Stimulated activated naive CD4-positive, alpha-beta T cell treated with Interleukin-2 at 50 U/mL for 16 hours (primary cell): ENCODE results near the gene HMOX1.
"Not testable (repeated sequence)": the region's sequence is repeated elsewhere in the genome, so short reads cannot be mapped to it uniquely, and the experiment has no call there.

Experiments used
- DNase-seq: peaks from one replicate; lab custom pipeline; 2025; lab: John Stamatoyannopoulos, UW

HMOX1 gene

DNA sequence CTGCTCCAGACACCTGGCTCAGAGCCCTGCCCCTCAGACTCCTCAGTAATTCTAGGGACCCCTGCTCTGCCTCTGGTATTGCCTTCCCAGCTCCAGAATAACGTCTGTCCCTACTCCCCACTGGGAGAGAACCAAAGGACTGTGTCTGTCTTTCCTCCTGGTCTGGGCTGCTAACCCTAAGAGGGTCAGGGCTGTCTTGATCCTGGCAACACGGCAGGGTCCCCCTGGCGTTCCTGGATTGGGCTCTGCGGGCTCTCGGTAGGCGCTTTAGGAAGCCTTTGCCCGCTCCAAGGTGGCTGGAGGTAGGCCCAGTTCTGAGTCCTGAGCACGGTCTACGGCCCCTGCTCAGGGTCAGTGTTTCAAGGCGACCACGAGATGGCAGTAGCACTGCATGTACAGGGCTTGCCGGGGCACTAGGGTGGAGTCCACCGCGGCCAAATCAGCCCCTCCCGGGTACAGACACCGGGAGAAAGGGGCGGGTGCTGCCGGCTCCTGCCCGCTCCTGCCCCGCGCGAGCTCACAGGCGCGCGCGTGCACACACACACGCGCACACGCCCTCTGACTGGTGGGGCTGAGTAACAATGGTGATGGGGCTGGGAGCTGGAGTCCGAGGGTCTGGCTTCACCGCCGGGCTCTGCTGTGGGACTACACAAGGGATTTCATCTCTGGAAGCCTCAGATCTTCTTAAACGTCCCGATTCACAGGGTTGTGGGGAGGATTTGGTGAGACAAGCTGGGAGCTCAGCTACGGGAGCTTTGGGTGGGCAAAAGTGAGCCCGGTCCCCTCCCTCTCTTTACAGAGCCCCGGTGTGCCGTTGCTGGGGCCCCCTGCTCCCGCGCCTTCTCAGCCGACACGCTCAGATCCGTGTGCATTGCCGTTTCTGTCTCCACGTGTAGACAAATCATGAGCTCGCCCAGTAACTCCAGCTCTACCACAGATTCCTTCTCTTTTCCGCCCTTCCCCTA, 30.1 kb upstream of the HMOX1 start:
- peak; percentile 82 for DNase-seq

DNA sequence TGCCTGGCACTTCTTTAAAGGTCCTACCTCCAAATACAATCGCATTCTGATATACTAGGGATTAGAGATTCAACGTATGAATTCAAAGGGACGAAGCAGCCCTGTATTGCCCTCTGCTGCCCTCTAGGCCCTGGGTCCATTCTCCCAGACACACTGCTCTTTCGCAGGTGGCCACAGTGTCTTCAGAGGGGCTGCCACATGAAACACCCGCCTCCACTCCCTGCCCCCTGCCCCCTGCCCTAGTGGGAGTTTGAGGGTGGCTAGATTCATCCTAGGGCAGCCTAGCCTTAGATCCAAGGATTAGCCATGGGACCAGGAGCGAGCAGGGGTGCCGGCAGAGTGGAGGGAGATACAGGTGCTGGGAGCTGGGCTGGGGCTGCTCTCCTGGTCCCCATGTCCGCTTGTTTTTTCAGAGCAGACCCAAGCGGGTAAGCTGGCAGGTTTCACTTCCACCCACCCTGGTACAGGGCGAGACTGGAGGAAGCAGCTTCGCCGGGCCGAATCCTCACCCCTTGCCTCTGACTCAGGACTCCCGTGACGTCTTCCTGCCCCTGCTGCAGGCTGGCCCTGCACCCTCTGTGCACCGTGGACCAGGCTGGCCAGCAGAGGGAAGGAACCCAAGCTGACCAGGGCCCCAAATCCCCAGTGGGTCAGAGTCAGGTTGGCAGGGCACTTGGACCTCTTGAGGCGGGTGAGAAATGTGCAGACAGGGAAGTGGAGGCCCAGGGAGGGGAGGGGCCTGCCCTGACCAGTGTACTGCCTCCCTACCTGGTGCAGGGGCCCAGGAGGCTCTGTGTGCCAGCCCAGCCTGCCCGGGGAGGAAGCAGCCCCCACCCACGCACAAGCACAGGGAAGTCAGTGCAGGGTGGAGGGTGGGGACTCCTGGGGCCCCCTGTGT, 28.4 kb upstream of the HMOX1 start:
- peak; percentile 23 for DNase-seq

DNA sequence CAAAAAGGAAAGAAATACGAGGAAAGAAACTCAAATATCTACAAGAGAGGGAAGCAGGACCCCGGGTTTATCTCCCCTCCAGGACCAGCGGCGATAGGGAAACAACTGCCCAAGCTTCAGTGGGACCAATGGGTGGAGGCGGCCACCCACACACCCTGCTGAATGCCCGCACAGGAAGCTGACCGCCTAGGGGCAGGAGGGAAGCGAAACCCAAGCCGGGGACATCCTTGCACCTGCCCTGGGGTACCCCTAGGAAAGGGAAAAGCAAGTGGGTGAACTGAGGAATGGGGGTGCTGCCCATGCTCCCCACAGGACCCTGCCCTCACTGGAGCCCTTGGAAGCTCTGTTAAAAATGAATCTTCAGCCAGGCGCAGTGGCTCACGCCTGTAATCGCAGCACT, 27.6 kb upstream of the HMOX1 start:
- no peak for DNase-seq

DNA sequence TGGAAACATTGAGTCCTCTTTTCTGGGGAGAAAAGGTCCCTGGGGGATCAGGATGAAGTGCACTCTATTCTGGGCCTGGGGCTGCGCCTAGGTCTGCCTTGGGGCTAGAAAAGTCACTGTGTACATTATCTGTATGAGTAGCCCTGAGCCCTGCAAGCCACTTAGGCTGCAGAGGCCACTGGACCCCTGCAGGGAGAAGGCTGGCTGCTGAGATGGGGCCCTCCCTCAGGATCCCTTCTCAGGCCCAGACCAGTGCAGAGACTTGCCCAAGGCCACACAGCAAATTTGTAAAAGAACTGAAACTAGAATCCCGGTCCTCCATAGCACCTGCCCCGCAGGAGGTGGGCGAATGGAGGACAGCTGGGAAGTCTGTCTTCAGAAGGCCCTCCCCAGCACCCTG, 26.8 kb upstream of the HMOX1 start:
- no peak for DNase-seq

DNA sequence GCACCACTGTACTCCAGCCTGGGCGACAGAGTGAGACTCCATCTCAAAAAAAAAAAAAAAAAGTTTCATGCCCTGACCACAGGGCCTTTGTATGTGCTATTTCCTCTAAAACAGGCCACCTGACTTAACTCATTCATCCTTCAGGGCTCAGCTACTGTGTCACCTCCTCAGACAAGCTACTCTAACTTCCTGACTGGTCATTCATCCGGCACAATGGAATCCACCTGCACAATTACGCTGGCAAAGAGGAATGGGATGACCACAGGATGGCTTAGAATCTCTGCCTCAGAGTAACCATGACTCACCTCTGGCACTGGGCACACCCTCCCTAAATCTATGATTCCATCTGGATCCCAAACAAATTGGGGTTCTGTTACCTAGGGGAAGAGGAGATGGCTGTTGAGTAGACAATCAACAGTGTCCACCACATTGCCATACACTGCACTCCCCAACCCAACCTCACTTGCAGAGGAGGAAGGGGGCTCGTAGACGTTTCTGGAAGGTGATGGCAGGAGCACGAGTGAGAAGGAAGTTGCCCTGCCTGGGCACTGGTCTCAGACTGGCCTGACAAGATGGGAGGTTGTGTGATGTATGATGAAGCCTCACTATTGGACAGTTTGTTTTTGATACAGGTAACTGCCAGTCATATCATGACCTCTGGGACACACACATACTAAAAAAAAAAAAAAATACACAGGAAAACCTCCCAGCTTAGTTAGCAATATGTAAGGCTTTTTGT, 22.8 kb upstream of the HMOX1 start:
- no peak for DNase-seq

DNA sequence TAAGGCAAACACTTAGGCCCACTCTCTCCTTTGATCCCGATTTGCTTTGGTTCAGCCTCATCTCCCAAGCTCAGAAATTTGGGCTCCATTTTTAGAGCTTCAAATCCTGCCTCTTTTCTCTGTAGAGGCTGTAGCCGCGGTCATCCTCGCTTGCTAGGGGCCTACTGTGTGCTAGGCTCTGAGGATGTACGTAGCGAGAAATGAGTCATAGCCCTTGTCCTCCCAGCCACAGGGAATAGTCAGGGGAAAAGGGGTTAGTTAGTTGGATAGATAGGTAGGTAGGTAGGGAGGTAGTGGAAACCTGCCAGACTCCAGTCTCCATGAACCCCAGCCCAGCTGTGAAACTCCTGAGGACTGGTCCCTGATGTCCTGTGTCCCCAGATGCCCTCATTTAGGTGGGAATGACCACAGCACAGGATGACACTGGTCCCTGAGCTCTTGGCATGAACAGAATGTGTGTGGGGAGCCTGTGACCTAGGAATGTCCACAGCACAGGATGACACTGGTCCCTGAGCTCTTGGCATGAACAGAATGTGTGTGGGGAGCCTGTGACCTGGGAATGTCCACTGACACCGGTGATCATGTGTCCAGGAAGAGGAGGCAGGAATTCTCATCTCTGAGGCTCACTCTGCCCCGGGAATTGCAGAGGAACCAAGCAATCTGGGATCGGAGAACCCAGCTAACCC, 21.4 kb upstream of the HMOX1 start:
- no peak for DNase-seq

DNA sequence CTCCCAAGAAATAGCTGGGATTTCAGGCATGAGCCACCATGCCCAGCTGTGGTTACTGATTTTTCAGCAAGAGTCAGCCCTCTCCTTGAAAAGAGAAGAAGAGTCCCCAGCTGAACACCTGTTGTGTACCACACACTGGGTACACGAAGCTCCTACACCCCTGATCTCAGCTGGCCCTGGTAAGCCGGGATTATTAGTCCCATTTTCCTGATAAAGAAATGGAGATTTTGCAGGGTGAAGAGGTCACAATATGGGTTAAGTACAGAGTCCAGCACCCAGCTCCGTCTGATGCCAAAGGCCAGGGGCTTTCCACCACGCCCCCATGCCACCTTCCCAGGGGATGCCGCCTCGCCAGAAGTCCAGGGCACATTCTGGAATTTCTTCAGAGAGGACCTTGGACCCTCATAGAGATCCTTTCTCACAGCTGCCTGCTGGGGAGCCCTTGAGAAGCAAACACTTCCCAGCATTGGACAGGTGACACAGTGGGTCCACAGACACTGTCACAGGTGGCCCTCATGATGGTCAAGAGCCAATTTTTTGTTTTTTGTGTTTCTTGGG, 19.8 kb upstream of the HMOX1 start:
- DNase-seq = no peak

DNA sequence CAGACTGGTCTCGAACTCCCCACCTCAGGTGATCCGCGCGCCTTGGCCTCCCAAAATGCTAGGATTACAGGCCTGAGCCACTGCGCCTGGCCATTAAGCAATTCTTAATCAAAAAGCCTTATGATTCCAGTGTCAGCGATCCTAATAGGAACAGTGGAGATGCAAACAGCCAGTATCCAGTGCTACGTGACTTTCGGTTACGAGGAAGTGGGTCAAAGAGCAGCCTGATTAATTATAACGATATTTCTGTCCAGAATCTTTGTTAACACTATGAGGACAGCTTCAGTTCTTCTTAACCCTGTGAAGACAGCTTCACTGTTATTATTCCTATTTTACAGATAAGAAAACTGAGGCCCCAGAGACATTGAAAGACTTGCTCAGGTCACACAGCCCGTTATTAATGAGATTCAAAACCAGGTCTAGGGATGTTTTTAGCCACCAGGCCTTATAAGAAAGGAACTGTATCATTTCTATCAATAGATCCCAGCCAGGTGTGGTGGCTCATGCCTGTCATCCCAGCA, 17.3 kb upstream of the HMOX1 start:
- DNase-seq = no peak

DNA sequence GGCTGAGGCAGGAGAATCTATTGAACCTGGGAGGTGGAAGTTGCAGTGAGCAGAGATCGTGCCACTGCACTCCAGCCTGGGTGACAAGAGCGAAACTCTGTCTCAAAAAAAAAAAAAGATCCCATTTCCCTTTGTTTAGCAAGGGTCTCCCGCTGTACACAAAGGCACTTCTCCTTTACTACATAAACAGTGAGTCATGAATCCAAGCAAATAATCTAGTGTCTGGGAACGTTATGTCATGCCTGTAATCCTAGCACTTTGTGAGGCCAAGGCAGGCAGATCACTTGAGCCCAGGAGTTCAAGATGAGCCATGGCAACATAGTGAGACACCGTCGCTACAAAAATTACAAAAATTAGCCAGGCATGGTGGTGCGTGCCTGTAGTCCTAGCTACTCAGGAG, 16.7 kb upstream of the HMOX1 start:
- not testable (repeated sequence) for DNase-seq

DNA sequence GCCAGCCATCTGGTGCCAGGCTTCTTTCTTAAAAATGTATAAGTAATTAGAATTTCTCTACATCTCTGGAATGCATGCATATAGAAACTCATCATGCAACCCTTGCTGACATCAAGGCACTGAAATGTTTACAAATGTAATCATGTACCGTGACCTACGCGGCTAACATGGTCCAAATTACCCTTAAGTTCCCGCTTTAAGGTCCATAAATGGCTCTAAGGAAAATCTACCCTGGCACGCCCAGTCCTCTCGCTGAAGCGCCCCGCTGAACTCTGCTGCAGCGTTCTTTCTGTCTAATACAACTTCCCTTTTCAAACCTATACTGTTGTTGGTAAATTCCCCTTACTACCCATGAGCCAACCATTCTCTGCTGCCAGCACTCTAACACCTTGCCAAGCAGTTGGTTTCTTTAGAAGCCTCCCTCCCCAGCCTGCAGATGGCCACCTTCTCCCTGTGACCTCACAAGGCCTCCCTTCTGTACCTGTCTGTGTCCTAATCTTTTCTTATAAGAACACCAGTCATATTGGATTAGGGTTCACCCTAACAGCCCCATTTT, 13.5 kb upstream of the HMOX1 start:
- DNase-seq = no peak

DNA sequence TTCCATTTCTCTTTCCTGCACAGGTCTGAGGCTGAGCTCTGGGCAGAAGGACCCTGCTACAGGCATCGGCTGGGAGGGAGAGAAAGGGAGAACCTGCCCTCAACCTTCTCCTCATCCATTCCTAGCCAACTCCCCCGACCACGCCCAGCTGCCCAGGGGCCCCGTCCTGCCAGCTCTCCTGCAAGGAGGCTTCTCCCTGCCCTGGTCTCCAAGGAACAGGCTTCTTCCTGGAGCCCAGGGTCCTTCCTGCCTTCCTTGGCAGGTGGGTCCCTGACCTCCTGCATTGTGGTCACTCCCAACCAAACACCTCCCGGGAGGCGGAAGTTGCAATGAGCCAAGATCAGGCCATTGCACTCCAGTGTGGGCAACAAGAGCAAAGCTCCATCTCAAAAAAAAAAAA, 12.5 kb upstream of the HMOX1 start:
- no peak for DNase-seq

DNA sequence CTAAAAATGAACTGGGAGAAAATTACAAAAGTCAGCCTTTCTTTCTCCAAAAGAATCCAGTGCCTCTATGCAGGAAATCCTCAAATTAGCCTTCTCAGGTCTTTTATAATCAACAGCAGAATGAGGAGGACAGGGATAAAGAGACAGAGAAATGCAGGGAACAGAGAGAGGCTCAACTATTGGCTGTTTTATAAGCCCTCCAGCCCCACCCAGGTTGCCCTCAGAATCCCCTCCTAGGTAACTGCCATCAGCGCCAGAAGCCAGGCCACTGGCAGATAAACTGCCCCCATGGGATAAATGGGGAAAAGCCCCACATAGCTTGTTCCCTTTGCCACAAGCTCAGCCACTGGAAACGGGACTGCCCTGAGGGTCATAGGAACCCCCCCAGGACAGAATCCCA, 10.9 kb upstream of the HMOX1 start:
- DNase-seq = no peak

DNA sequence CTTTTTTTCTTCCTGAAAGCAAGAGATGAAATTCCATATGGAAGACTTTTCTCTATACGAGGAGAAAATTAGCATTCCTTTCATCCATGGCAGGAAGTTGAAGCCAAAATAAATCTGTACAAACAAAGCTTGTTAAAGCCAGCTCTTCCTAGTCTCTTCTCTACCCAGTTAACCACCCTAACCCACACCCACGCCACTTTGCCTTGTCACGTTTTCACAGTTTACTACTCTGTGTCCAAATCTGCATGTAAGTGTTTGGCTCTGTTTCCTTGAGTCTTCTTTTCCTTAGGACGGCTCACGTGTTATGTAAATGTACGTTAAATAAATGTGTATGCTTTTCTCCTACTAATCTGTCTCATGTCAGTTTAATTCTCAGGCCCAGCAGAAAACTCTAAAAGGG, 7.1 kb upstream of the HMOX1 start:
- no peak for DNase-seq

DNA sequence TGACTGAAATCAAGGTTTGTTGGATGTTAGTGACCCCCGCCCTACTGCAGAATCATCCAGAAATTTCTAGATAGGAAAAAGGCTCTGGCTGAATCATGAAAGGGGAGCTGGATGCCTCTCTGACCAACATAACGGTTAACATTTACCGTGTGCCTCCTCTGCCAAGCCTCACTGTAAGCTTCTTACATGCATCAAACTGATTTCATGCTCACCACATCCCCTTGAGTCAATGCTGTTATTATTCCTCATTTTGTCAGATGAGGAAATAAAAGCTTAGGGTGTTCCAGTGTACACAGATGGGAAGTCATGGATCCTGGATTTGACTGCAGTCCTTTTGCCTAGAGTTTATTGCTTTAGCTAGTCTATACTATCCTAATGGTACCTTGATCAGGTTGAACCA, 5.9 kb upstream of the HMOX1 start:
- no peak for DNase-seq

DNA sequence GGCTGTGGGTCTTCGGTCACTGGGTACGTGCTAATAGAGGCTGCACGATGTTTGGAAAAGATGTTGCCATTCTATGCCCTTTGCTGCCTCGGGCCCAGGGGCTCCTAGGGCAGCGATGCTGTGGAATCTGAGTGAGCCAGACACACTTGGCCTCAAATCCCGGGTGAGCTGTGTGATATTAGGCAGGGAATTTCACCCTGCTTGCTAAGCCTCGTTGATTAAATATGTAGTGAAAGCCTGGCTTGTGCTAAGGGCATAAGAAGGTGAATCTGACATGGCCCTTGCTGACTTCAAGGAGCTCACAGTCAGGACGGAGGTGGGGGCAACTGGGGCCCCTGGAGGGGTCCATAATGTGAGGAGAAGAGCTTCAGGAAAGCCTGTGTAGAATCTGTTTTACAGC, 5.4 kb upstream of the HMOX1 start:
- DNase-seq = no peak

DNA sequence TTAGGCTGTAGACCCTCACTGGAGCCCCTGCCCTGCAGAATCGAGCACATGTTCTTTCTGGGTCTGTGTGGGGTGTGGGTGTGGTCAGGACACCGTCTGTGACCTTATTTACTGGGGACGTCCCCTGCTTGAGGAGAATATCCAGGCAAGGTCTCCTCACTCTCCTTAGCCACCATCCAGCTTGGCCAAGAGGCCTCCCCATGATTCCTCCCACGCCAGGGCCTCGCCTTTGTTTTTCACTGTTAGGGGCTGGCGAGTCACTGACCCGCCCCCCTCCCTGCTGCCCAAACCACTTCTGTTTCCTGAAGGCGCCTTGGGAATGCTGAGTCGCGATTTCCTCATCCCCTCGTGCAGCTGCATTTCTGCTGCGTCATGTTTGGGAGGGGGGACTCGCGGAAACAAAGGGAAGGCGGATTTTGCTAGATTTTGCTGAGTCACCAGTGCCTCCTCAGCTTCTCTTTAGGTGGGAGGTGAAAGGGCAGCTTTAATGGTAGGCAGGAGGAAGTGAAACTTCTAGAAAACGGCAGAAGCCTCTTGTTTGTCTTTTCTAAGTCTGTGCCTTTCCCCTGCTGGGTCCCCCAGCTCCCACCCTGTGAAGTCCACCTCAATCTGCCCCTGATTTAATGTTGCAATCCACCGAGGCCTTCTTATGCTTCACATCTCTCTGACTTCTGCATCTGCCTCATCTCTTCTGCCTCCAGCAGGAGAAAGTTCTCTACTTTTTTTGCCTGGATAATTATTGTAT, 4.0 kb upstream of the HMOX1 start:
- peak; percentile 17 for DNase-seq

DNA sequence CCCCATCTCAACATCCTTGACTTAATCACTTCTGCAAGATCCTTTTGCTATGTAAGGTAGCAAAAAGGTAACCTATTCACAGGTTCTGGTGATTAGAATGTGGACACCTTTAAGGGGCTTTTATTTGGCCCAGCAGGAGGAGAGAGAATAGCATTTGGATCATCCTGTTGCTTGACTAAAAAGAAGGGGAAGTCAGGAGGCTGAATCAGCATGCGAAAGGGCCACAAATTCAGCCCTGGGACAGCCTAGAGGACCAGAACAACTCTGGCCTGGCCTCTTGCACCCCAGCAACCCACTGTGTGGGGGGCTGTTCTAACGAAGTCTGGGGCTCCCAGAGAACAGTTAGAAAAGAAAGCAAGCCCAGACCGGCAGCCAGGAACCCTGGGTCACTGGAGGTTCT, 3.2 kb upstream of the HMOX1 start:
- no peak for DNase-seq

DNA sequence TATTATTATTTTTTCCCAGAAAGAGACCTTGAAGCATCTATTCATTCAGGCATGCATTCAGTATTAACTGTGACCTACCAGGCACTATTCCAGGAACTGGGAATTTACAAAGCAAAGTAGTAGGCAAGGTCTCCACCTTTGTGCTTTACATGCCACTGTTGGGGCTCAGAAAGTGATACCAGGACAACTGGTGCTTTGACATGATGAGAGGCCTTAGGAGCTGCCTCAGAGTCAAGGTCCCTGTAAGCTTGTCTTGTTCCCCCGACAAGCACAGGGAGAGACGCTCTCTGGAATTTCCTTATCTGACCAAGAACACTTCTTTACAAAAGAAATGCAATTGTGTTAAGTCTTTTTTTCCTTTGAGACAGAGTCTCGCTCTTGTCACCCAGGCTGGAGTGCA, 2.3 kb upstream of the HMOX1 start:
- no peak for DNase-seq

DNA sequence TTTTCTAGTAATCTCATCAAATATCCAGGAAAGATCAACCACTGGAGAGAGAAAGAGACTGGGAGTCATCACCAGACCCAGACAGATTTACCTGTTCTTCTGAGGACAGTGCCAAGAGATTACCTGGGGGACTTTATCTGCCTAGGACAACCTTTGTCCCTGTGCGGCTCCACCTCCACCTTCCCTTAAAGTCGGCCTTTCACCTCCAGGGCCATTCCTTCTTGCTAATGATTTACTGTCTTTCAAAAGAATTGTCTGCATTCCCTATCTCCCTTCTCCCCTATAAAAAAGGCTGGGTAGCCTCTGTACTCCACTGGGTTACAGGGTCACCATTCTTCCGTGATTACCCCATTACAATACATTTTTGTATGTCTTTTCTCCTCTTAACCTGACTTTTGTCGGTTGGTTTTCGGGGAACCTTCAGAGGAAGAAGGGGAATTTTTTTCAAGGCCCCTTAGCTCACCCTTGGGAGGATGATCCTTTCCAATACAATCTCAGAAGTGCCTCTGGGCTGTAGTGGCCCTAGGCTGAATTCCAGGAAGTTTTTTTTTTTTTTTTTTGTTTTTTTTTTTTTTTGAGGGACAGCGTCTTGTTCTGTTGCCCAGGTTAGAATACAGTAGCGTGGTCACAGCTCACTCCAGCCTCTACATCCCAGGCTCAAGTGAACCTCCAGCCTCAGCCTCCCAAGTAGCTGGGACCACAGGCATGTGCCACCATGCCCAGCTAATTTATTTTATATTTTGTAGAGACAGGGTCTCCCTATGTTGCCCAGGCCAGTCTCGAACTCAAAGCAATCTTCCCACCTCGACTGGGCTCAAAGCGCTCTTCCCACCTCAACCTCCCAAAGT, 1.5 kb upstream of the HMOX1 start:
- DNase-seq = no peak
